HepG2 (cell line): ENCODE results near the gene ASIC5. TPM values are rescaled to one million over a fixed set of nuclear protein-coding genes. Genes with fewer than 3 reads are reported as not detected.

ENCODE experiments used
- ATAC-seq: fragments of 200-7000 bp; cut with Tn5 transposase; 3 replicates; pipeline ENCODE4 v1.9.1; 2020; ENCODE audit warnings: mild to moderate bottlenecking, moderate library complexity
- BruUV-seq: library from RNA; stranded (reverse); fragments of 400-500 nt; replicated peaks from 2 replicates; lab custom pipeline; 2021; lab: Mats Ljungman, UMichigan
- CTCF ChIA-PET: fragments of 300-600 bp; formaldehyde crosslinking; extraction: SDS; loops from one replicate; lab custom pipeline; 2021; ENCODE audit warnings: low total read pairs, inconsistent platforms, low intra/inter-chr PET ratio; lab: Yijun Ruan, JAX
- POLR2A ChIA-PET: fragments of 350-600 bp; sonication (Branson Sonifier 250); formaldehyde crosslinking; loops from one replicate; lab custom pipeline; 2020; ENCODE audit warnings: antibody characterized with exemption, inconsistent platforms; lab: Yijun Ruan, JAX
- DNase-seq: peaks from one replicate; pipeline ENCODE4 v3.0.0-alpha.2; 2015; ENCODE audit warnings: low spot score
- FAIRE-seq: peaks from 3 replicates; lab custom pipeline; 2011; peaks lifted over from hg19 to GRCh38; lab: Jason Lieb, UNC
- H2AFZ ChIP-seq: one replicate; pipeline ENCODE4 v1.6.1; 2011; ENCODE audit warnings: low read length, inconsistent platforms
- H3K27ac ChIP-seq: fragments of 300-600 bp; 3 replicates; pipeline ENCODE4 v1.8.0; 2011; ENCODE audit warnings: mixed run types, mild to moderate bottlenecking, mixed read lengths, low read length, inconsistent platforms; ENCODE audit not compliant: insufficient read depth; ENCODE audit errors: extremely low read length
- H3K27me3 ChIP-seq, 2 experiments: fragments of 200-600 bp in 1 of 2; 2 replicates in 1 of 2; 3 replicates in 1 of 2; pipeline versions ENCODE4 v1.6.0 to v1.8.0; 2011; ENCODE audit warnings: low read length in 2 of 2, mild to moderate bottlenecking in 2 of 2, moderate library complexity in 2 of 2, inconsistent platforms in 1 of 2; ENCODE audit not compliant: insufficient read depth in 2 of 2, control insufficient read depth in 1 of 2
- H3K36me3 ChIP-seq, 2 experiments: fragments of 200-600 bp in 1 of 2; replicated peaks in 1 of 2; 2 replicates in 1 of 2; 3 replicates in 1 of 2; pipeline versions ENCODE4 v1.5.1 to v1.8.0; 2011; ENCODE audit warnings: low read length in 2 of 2, inconsistent platforms in 1 of 2; ENCODE audit not compliant: insufficient read depth in 2 of 2, control insufficient read depth in 1 of 2
- H3K4me1 ChIP-seq: 2 replicates; pipeline ENCODE4 v1.5.1; 2012; ENCODE audit warnings: low read length, inconsistent platforms; ENCODE audit not compliant: insufficient read depth
- H3K4me2 ChIP-seq: 2 replicates; pipeline ENCODE4 v1.6.0; 2011; ENCODE audit warnings: low read depth, low read length, inconsistent platforms
- H3K4me3 ChIP-seq, 3 experiments: fragments of 200-600 bp in 1 of 3; sonication (generic), shearing (Covaris generic) in 1 of 3; replicated peaks in 1 of 3; 2 replicates each; pipeline ENCODE4 v1.5.1; 2011 to 2016; ENCODE audit warnings: low read length in 3 of 3, inconsistent platforms in 2 of 3, low read depth in 2 of 3, mild to moderate bottlenecking in 2 of 3, control low read depth in 1 of 3, mixed read lengths in 1 of 3; ENCODE audit not compliant: insufficient read depth in 1 of 3
- H3K79me2 ChIP-seq: one replicate; pipeline ENCODE4 v1.6.1; 2011; ENCODE audit warnings: low read length, inconsistent platforms; ENCODE audit not compliant: insufficient read depth
- H3K9ac ChIP-seq: 2 replicates; pipeline ENCODE4 v1.6.0; 2011; ENCODE audit warnings: mild to moderate bottlenecking, low read depth, low read length, inconsistent platforms; ENCODE audit not compliant: insufficient read depth
- H3K9me3 ChIP-seq: 2 replicates; pipeline ENCODE4 v1.5.1; 2012; ENCODE audit warnings: mild to moderate bottlenecking, low read length
- H4K20me1 ChIP-seq: 2 replicates; pipeline ENCODE4 v1.6.0; 2011; ENCODE audit warnings: inconsistent platforms, mild to moderate bottlenecking, low read length, moderate library complexity; ENCODE audit not compliant: insufficient read depth
- ADNP ChIP-seq: sonication (generic); formaldehyde crosslinking; IDR thresholded peaks from 2 replicates; pipeline ENCODE4 v1.4.0; 2020; ENCODE audit warnings: missing genetic modification reagents
- ZNF557 ChIP-seq: sonication (generic); formaldehyde crosslinking; IDR thresholded peaks from 2 replicates; pipeline ENCODE4 v1.4.0; 2020; ENCODE audit warnings: missing genetic modification reagents
- ZSCAN5A ChIP-seq: sonication (generic); formaldehyde crosslinking; IDR thresholded peaks from 2 replicates; pipeline ENCODE4 v1.8.0; 2022; ENCODE audit warnings: mild to moderate bottlenecking, missing genetic modification reagents, borderline replicate concordance
- WGBS: methylation state at CpG from one replicate; pipeline ENCODE4 v1.1.6; 2017; ENCODE audit warnings: low lambda C conversion rate; 5-methylcytosine and 5-hydroxymethylcytosine counted together
- in situ Hi-C: cut with HindIII; loops from 2 replicates; pipeline ENCODE4 v1.10.0; 2017; ENCODE audit warnings: low pct_unique_long_range_greater_than_20kb; ENCODE audit not compliant: extremely low pct_ligation_motif_present
- intact Hi-C: fragments of 100-400 bp; cut with micrococcal nuclease; formaldehyde crosslinking; loops from one replicate; pipeline ENCODE4 v1.10.0; 2022; ENCODE audit not compliant: unreplicated experiment
- polyA plus RNA-seq, 8 experiments: library from polyadenylated mRNA; depleted of rRNA in 3 of 8; stranded (reverse) in 7 of 8; unstranded in 1 of 8; fragments of >200 nt; fragmentation: Illumina TruSeq in 4 of 8; extraction: Trizol in 4 of 8; gene quantifications; 2 replicates each; pipeline versions ENCODE4 v1.2.1 to v1.2.3, GENCODE V29; 2011 to 2016; ENCODE audit warnings: low read depth in 4 of 8, missing spikeins in 1 of 8, mixed read lengths in 1 of 8; ENCODE audit not compliant: insufficient read depth in 1 of 8
- total RNA-seq, 5 experiments: library from RNA; depleted of rRNA; stranded (reverse); fragments of >200 nt; fragmentation: Illumina TruSeq; extraction: Trizol; gene quantifications; 2 replicates each; pipeline ENCODE4 v1.2.3, GENCODE V29; 2016; ENCODE audit warnings: low read depth in 1 of 5

The ASIC5 gene
- total and polyA plus RNA-seq, 2 of the 13 experiments (the other 11 are each of a cell fraction or from before 2014, with no cell fraction given) = not detected

DNA sequence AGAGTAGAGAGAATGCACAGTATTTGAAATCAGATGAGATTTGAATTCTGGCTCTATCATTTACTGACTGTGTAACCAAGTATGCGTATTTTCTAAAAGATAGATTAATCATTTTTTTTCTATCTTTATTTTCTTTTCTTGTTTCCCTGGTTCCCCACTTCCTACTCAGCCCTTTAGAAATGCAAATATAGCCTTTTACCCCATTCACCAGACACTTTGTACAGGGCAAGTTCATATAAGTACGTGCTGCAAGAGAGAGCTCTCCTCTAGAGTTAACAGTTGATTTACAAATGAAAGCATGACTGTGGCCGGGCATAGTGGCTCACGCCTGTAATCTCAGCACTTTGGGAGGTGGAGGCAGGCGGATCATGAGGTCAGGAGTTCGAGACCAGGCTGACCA is 19.6 kb upstream of the ASIC5 start:
- POLR2A ChIA-PET = no interaction called here
- intact Hi-C loops (no loop called here), in situ Hi-C loops (no loop called here)
- Histone ChIP-seq H3K27me3 (no peaks in the 10 kb centered on the region; a peak in 1 of 5 replicates), H3K9ac (no peak overlapping the region), H3K9me3 (peaks cover 6% of the 10 kb centered on the region; the same call in 1 of the 2 replicates), H4K20me1 (no peaks in the 10 kb centered on the region), H3K79me2 (no peaks in the 10 kb centered on the region), H3K4me1 (no peaks in the 10 kb centered on the region), H3K27ac (no peak overlapping the region), H3K4me2 (no peak overlapping the region), H3K4me3 (no peak overlapping the region), H2AFZ (no peak overlapping the region), H3K36me3 (no peaks in the 10 kb centered on the region)
- BruUV-seq = no TSS peak
- WGBS = 16% methylated on average over 6 of the region's 6 CpGs
- DNase-seq (no peak), FAIRE-seq (no peak), ATAC-seq (no peak)
- TF ChIP-seq ZNF557 (CRISPR knock-in tag) (no peak), ADNP (CRISPR knock-in tag) (no peak)
- CTCF ChIA-PET = no interaction called here

- intact Hi-C loops = no loop called here
- Histone ChIP-seq H3K4me3 (no peak overlapping the region), H3K27me3 (no peaks in the 10 kb centered on the region; a peak in 1 of 5 replicates), H3K4me1 (no peaks in the 10 kb centered on the region), H3K36me3 (no peaks in the 10 kb centered on the region), H3K4me2 (no peak overlapping the region), H2AFZ (no peak overlapping the region), H4K20me1 (no peaks in the 10 kb centered on the region), H3K9me3 (peaks cover 6% of the 10 kb centered on the region; the same call in 1 of the 2 replicates), H3K27ac (no peak overlapping the region), H3K9ac (no peak overlapping the region), H3K79me2 (no peaks in the 10 kb centered on the region)
- CTCF ChIA-PET = no interaction called here
- WGBS = 3% methylated on average over 3 of the region's 3 CpGs
- DNase-seq = no peak
- no peak for FAIRE-seq
- no TSS peak for BruUV-seq
- no peak for TF ChIP-seq ZSCAN5A
- ATAC-seq = no peak
- in situ Hi-C loops = no loop called here
- POLR2A ChIA-PET = no interaction called here
Observed at GRCh38 chr4:155883895-155884294, 17.8 kb upstream of the ASIC5 start.
